H1 (cell line): ENCODE data around the gene GDPD5. TPM values are rescaled to one million over a fixed set of nuclear protein-coding genes. Genes with fewer than 3 reads are reported as not detected.

Experiments used
- ASH2L ChIP-seq: fragments of 200-600, 300-600 bp; sonication (generic); IDR thresholded peaks from one replicate; pipeline ENCODE4 v1.7.1; 2017; ENCODE audit warnings: low read length
- BRCA1 ChIP-seq: IDR thresholded peaks from 2 replicates; pipeline ENCODE4 v1.6.1; 2012; ENCODE audit warnings: low read depth, low read length, improper control_type of control experiment
- CREB1 ChIP-seq: IDR thresholded peaks from 2 replicates; pipeline ENCODE4 v1.6.1; 2012; ENCODE audit warnings: inconsistent platforms
- CTBP2 ChIP-seq: IDR thresholded peaks from 2 replicates; pipeline ENCODE4 v1.7.0; 2011; ENCODE audit warnings: borderline replicate concordance, mild to moderate bottlenecking, moderate library complexity, mixed read lengths, low read length; ENCODE audit not compliant: insufficient read depth, insufficient read length
- EZH2 ChIP-seq: fragments of 200-600 bp; sonication (generic); IDR thresholded peaks from 2 replicates; pipeline ENCODE4 v1.7.1; 2012; ENCODE audit warnings: low read depth, mild to moderate bottlenecking, moderate library complexity, low read length, inconsistent platforms; ENCODE audit not compliant: severe bottlenecking
- GTF2F1 ChIP-seq: IDR thresholded peaks from 2 replicates; pipeline ENCODE4 v1.6.1; 2012; ENCODE audit warnings: low read depth, low read length, improper control_type of control experiment, borderline replicate concordance
- HDAC6 ChIP-seq: IDR thresholded peaks from one replicate; pipeline ENCODE4 v1.7.1; 2012; ENCODE audit warnings: low read depth, mild to moderate bottlenecking, inconsistent platforms, low read length, moderate library complexity
- KDM1A ChIP-seq: fragments of 200-600, 300-600 bp; sonication (generic); IDR thresholded peaks from 2 replicates; pipeline ENCODE4 v1.7.1; 2016; ENCODE audit warnings: mild to moderate bottlenecking, low read length, borderline replicate concordance
- KDM5A ChIP-seq: fragments of 200-600 bp; IDR thresholded peaks from 2 replicates; pipeline ENCODE4 v1.7.1; 2012; ENCODE audit warnings: mild to moderate bottlenecking, low read length, inconsistent platforms, mixed read lengths
- MAFK ChIP-seq: IDR thresholded peaks from 2 replicates; pipeline ENCODE4 v1.6.1; 2012; ENCODE audit warnings: low read depth, mild to moderate bottlenecking, improper control_type of control experiment, low read length
- MAX ChIP-seq: IDR thresholded peaks from 2 replicates; pipeline ENCODE4 v1.6.1; 2012; ENCODE audit warnings: inconsistent platforms
- PHF8 ChIP-seq: fragments of 200-600 bp; sonication (generic); conservative IDR thresholded peaks from 2 replicates; pipeline ENCODE4 v1.7.1; 2012; ENCODE audit warnings: low read depth, mild to moderate bottlenecking, inconsistent platforms, low read length, moderate library complexity
- POLR2AphosphoS5 ChIP-seq: IDR thresholded peaks from 2 replicates; pipeline ENCODE4 v1.6.1; 2011; ENCODE audit warnings: low read depth, low read length
- POU5F1 ChIP-seq: IDR thresholded peaks from 2 replicates; pipeline ENCODE4 v1.6.1; 2011; ENCODE audit warnings: low read depth, mild to moderate bottlenecking, low read length, moderate library complexity
- RAD21 ChIP-seq, 2 experiments: IDR thresholded peaks in 1 of 2; conservative IDR thresholded peaks in 1 of 2; 2 replicates each; pipeline ENCODE4 v1.6.1; 2011; ENCODE audit warnings: low read depth in 2 of 2, low read length in 2 of 2, improper control_type of control experiment in 1 of 2, inconsistent platforms in 1 of 2, mild to moderate bottlenecking in 1 of 2, moderate library complexity in 1 of 2
- RBBP5 ChIP-seq: IDR thresholded peaks from 2 replicates; pipeline ENCODE4 v1.7.1; 2012; ENCODE audit warnings: low read depth, mild to moderate bottlenecking, inconsistent platforms, low read length, moderate library complexity, borderline replicate concordance
- RFX5 ChIP-seq: IDR thresholded peaks from 2 replicates; pipeline ENCODE4 v1.6.1; 2011; ENCODE audit warnings: low read depth, low read length, improper control_type of control experiment, borderline replicate concordance
- RNF2 ChIP-seq: fragments of 200-900, 300-1000 bp; sonication (generic); IDR thresholded peaks from 2 replicates; pipeline ENCODE4 v1.7.1; 2016; ENCODE audit warnings: borderline replicate concordance, low read depth, mild to moderate bottlenecking, antibody characterized with exemption, low read length; ENCODE audit not compliant: poor library complexity, severe bottlenecking; ENCODE audit errors: missing control alignments
- SIRT6 ChIP-seq: IDR thresholded peaks from one replicate; pipeline ENCODE4 v1.7.1; 2012; ENCODE audit warnings: low read length, inconsistent platforms
- SIX5 ChIP-seq: IDR thresholded peaks from 2 replicates; pipeline ENCODE4 v1.6.1; 2011; ENCODE audit warnings: mild to moderate bottlenecking, low read depth, low read length
- SP1 ChIP-seq: IDR thresholded peaks from 2 replicates; pipeline ENCODE4 v1.6.1; 2011; ENCODE audit warnings: low read depth, low read length
- SRF ChIP-seq: IDR thresholded peaks from 2 replicates; pipeline ENCODE4 v1.6.1; 2011; ENCODE audit warnings: mild to moderate bottlenecking, low read depth, low read length, moderate library complexity
- TAF1 ChIP-seq: IDR thresholded peaks from 2 replicates; pipeline ENCODE4 v1.6.1; 2011; ENCODE audit warnings: mild to moderate bottlenecking, low read depth, low read length
- TBP ChIP-seq: IDR thresholded peaks from 2 replicates; pipeline ENCODE4 v1.6.1; 2011; ENCODE audit warnings: low read depth, low read length, improper control_type of control experiment
- TCF12 ChIP-seq: IDR thresholded peaks from 2 replicates; pipeline ENCODE4 v1.6.1; 2011; ENCODE audit warnings: low read depth, mild to moderate bottlenecking, low read length
- TEAD4 ChIP-seq: IDR thresholded peaks from 2 replicates; pipeline ENCODE4 v1.6.1; 2012; ENCODE audit warnings: low read depth, low read length, inconsistent platforms, mixed read lengths
- polyA plus RNA-seq, 7 experiments: library from polyadenylated mRNA; depleted of rRNA in 3 of 7; stranded (reverse) in 5 of 7; unstranded in 2 of 7; fragments of >200 nt in 5 of 7; fragments of 200-250 nt in 2 of 7; gene quantifications; 1 replicate in 5 of 7; 2 replicates in 1 of 7; 4 replicates in 1 of 7; pipeline versions ENCODE4 v1.2.1 to v1.2.3, GENCODE V29; 2011 to 2013; ENCODE audit warnings: missing spikeins in 2 of 7, mixed read lengths in 2 of 7
- total RNA-seq: library from RNA; stranded (reverse); fragmentation: NEBNext Ultra II Directional; extraction: Animal tissue kit (Norgen Biotek cat#: 25700); gene quantifications from 2 replicates; pipeline ENCODE4 v1.2.1, GENCODE V29; 2021

GDPD5 gene
- total and polyA plus RNA-seq, 2 of the 8 experiments (the other 6 are each of a cell fraction or from before 2014, with no cell fraction given): 7.8 to 8.6 TPM

DNA sequence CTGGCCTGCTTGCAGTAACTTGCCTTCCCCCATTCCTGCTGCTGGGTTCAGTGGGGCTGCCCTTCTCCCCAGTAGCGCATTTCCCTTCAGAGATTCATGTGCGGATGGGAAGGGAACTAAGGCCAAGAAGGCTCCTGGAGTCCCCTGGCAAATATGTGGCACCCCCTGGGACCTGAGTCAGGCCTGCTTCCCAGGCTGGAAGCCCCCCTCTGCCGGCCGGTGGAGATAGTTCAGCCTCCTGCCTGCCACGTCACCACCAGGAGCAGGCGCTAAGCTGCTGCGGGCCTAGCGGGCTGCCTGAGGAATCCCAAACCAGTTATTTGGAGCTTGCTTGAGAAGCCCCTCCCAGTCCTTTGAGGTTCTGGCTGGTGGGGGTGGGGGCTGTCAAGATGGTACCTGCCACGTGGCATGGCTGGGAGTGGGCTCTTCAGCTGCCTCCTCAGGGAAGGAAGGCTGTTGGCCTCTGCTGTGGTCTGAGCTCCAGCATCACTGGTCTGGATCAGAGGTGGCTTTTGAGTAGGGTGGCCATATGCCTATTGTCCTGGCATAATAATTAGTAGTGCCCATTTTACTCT, 38.3 kb upstream of the GDPD5 start (continued):
- TF ChIP-seq BRCA1 (no peak), POLR2AphosphoS5 (no peak; the same call in 1 of the 2 replicates), EZH2 (no peak), RNF2 (no peak), RBBP5 (no peak), TEAD4 (peak; percentile 43; the same call in 1 of the 2 replicates), CREB1 (peak; percentile 87), ASH2L (no peak), POU5F1 (no peak), GTF2F1 (no peak), PHF8 (no peak), TBP (peak; percentile 24; the same call in 1 of the 2 replicates), KDM5A (no peak), CTBP2 (no peak), SRF (no peak), RFX5 (no peak), SIX5 (no peak), HDAC6 (no peak), KDM1A (no peak), MAX (peak; percentile 92), RAD21 (IDR thresholded peaks at IDR 0.05 in 1 of 2, conservative IDR thresholded peaks at IDR 0.05 in 1 of 2; ENCODE audit: low read depth in 2 of 2, low read length in 2 of 2) (peak; percentile 50 to 69), TAF1 (peak; percentile 66), MAFK (no peak; the same call in 1 of the 2 replicates), SP1 (0 out of 2 replicates have a peak, but pooled peaks have one; percentile 44), TCF12 (no peak), SIRT6 (no peak)
